ENCODE data around the gene COPZ1.

DNA sequence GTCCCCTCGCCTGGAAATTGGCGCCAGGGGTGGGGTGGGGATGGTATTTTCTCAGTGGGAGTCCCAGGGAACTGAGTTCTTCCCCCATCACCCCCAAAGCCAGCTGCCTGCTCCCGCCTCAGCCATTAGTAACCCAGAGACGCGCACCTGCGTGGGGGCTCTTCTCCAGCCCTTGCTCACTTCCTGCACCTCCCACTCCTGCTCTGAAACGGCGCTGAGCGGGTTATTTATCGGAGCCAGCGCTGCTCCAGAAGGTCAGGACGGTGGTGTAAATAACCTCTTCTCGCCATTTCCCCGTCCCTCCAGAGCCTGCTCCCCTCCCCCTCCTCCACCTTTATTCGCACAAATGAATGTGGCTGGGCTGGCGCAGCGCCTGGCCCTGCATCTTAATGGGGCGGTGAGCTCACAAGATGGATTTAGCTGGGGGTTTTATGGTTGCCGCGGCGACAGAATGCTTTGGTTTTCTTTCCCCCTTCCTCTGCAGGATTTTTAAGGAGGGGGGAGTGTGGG is 27.1 kb downstream of the COPZ1 start:
- TF ChIP-seq, protein P1, sequence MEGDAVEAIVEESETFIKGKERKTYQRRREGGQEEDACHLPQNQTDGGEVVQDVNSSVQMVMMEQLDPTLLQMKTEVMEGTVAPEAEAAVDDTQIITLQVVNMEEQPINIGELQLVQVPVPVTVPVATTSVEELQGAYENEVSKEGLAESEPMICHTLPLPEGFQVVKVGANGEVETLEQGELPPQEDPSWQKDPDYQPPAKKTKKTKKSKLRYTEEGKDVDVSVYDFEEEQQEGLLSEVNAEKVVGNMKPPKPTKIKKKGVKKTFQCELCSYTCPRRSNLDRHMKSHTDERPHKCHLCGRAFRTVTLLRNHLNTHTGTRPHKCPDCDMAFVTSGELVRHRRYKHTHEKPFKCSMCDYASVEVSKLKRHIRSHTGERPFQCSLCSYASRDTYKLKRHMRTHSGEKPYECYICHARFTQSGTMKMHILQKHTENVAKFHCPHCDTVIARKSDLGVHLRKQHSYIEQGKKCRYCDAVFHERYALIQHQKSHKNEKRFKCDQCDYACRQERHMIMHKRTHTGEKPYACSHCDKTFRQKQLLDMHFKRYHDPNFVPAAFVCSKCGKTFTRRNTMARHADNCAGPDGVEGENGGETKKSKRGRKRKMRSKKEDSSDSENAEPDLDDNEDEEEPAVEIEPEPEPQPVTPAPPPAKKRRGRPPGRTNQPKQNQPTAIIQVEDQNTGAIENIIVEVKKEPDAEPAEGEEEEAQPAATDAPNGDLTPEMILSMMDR (IDR thresholded peaks at IDR 0.05; ENCODE audit: low read depth, low read length) = no peak
- TF ChIP-seq EZH2phosphoT487 (IDR thresholded peaks at IDR 0.05; ENCODE audit: low read depth) = no peak

Data from OCI-LY3 (cell line).